Neuron (in vitro differentiated cells): ENCODE results near the gene SLC1A7.

Source experiments
- H2AFZ ChIP-seq: one replicate; pipeline ENCODE4 v1.6.1; 2013; ENCODE audit warnings: low read depth, mild to moderate bottlenecking, inconsistent platforms, low read length, moderate library complexity
- H3K27me3 ChIP-seq: one replicate; pipeline ENCODE4 v1.6.1; 2013; ENCODE audit warnings: low read length; ENCODE audit not compliant: insufficient read depth
- H3K36me3 ChIP-seq: one replicate; pipeline ENCODE4 v1.6.1; 2013; ENCODE audit warnings: low read length; ENCODE audit not compliant: insufficient read depth
- H3K4me1 ChIP-seq: one replicate; pipeline ENCODE4 v1.6.1; 2013; ENCODE audit warnings: low read length; ENCODE audit not compliant: insufficient read depth
- H3K4me3 ChIP-seq: 2 replicates; pipeline ENCODE4 v1.5.1; 2013; ENCODE audit warnings: mild to moderate bottlenecking, low read length, moderate library complexity
- H3K9me3 ChIP-seq: one replicate; pipeline ENCODE4 v1.6.1; 2013; ENCODE audit warnings: low read length

SLC1A7 gene

GRCh38 chr1:53074313-53075154 is 67.9 kb downstream of the SLC1A7 start:
- H3K4me3 ChIP-seq, result no peak overlapping the region
- H3K9me3 ChIP-seq, result no peaks in the 10 kb centered on the region
- no peaks in the 10 kb centered on the region for H3K36me3 ChIP-seq
- H3K27me3 ChIP-seq, result peaks cover under 1% of the 10 kb centered on the region
- peaks cover 2% of the 10 kb centered on the region for H3K4me1 ChIP-seq
- no peak overlapping the region for H2AFZ ChIP-seq

- Histone ChIP-seq H3K4me1 (peaks cover 2% of the 10 kb centered on the region), H3K4me3 (no peak overlapping the region), H2AFZ (no peak overlapping the region), H3K36me3 (no peaks in the 10 kb centered on the region), H3K9me3 (no peaks in the 10 kb centered on the region), H3K27me3 (peaks cover 5% of the 10 kb centered on the region)
Measured at GRCh38 chr1:53073868-53074311, 68.5 kb downstream of the SLC1A7 start.

- H3K27me3 ChIP-seq, result peaks cover 8% of the 10 kb centered on the region
- H3K9me3 ChIP-seq, result no peaks in the 10 kb centered on the region
- H3K4me1 ChIP-seq, result peaks cover 2% of the 10 kb centered on the region
- H2AFZ ChIP-seq, result no peak overlapping the region
- no peak overlapping the region for H3K4me3 ChIP-seq
- H3K36me3 ChIP-seq, result no peaks in the 10 kb centered on the region
Measured at GRCh38 chr1:53073287-53073686, 69.2 kb downstream of the SLC1A7 start.

- Histone ChIP-seq H3K27me3 (peaks cover 17% of the 10 kb centered on the region), H3K36me3 (no peaks in the 10 kb centered on the region), H3K4me3 (no peak overlapping the region), H3K4me1 (peaks cover 2% of the 10 kb centered on the region), H2AFZ (no peak overlapping the region), H3K9me3 (no peaks in the 10 kb centered on the region)
Measured at GRCh38 chr1:53071915-53072314, 70.5 kb downstream of the SLC1A7 start.

GRCh38 chr1:53071167-53071865 is 71.1 kb downstream of the SLC1A7 start:
- Histone ChIP-seq H3K36me3 (no peaks in the 10 kb centered on the region), H3K4me1 (no peaks in the 10 kb centered on the region), H3K9me3 (no peaks in the 10 kb centered on the region), H2AFZ (no peak overlapping the region), H3K27me3 (peaks cover 17% of the 10 kb centered on the region), H3K4me3 (no peak overlapping the region)

- peaks cover 18% of the 10 kb centered on the region for H3K27me3 ChIP-seq
- no peaks in the 10 kb centered on the region for H3K4me1 ChIP-seq
- H3K9me3 ChIP-seq, result no peaks in the 10 kb centered on the region
- H3K4me3 ChIP-seq, result no peak overlapping the region
- H2AFZ ChIP-seq, result no peak overlapping the region
- H3K36me3 ChIP-seq, result no peaks in the 10 kb centered on the region
Measured at GRCh38 chr1:53070621-53071020, 71.8 kb downstream of the SLC1A7 start.

GRCh38 chr1:53069663-53070327 is 72.6 kb downstream of the SLC1A7 start:
- Histone ChIP-seq H3K27me3 (peaks cover 24% of the 10 kb centered on the region), H2AFZ (no peak overlapping the region), H3K4me3 (no peak overlapping the region), H3K4me1 (no peaks in the 10 kb centered on the region), H3K9me3 (no peaks in the 10 kb centered on the region), H3K36me3 (no peaks in the 10 kb centered on the region)

- Histone ChIP-seq H3K9me3 (no peaks in the 10 kb centered on the region), H2AFZ (no peak overlapping the region), H3K4me3 (no peak overlapping the region), H3K27me3 (peaks cover 29% of the 10 kb centered on the region), H3K36me3 (no peaks in the 10 kb centered on the region), H3K4me1 (no peaks in the 10 kb centered on the region)
Measured at GRCh38 chr1:53069265-53069662, 73.2 kb downstream of the SLC1A7 start.

- Histone ChIP-seq H3K4me1 (no peaks in the 10 kb centered on the region), H2AFZ (no peak overlapping the region), H3K36me3 (no peaks in the 10 kb centered on the region), H3K27me3 (peaks cover 37% of the 10 kb centered on the region), H3K4me3 (no peak overlapping the region), H3K9me3 (no peaks in the 10 kb centered on the region)
Measured at GRCh38 chr1:53068314-53069099, 73.9 kb downstream of the SLC1A7 start.

GRCh38 chr1:53067886-53068285 is 74.6 kb downstream of the SLC1A7 start:
- Histone ChIP-seq H3K36me3 (no peaks in the 10 kb centered on the region), H3K4me1 (peaks cover 2% of the 10 kb centered on the region), H3K9me3 (no peaks in the 10 kb centered on the region), H3K27me3 (peaks cover 43% of the 10 kb centered on the region), H3K4me3 (no peak overlapping the region), H2AFZ (no peak overlapping the region)

GRCh38 chr1:53066891-53067738 is 75.3 kb downstream of the SLC1A7 start:
- peaks cover 50% of the 10 kb centered on the region for H3K27me3 ChIP-seq
- H3K9me3 ChIP-seq, result no peaks in the 10 kb centered on the region
- H2AFZ ChIP-seq, result no peak overlapping the region
- no peak overlapping the region for H3K4me3 ChIP-seq
- H3K36me3 ChIP-seq, result no peaks in the 10 kb centered on the region
- peaks cover 8% of the 10 kb centered on the region for H3K4me1 ChIP-seq

- Histone ChIP-seq H2AFZ (no peak overlapping the region), H3K9me3 (no peaks in the 10 kb centered on the region), H3K4me1 (peaks cover 10% of the 10 kb centered on the region), H3K36me3 (no peaks in the 10 kb centered on the region), H3K27me3 (peaks cover 53% of the 10 kb centered on the region), H3K4me3 (no peak overlapping the region)
Measured at GRCh38 chr1:53066488-53066887, 76.0 kb downstream of the SLC1A7 start.
